ENCODE results near the gene INTS6. TPM values are rescaled to one million over a fixed set of nuclear protein-coding genes. Genes with fewer than 3 reads are reported as not detected.

INTS6 gene
- polyA plus RNA-seq (ENCODE audit: insufficient read length in 10 of 10): 10 to 100 TPM; 17.4 to 24.5 (median 22.2) TPM
- long read RNA-seq, donor 1, full-length matches to known transcripts: 2 of 2 reads
- long read RNA-seq, donor 1, partial matches to known transcripts: 0 of 2 reads
- long read RNA-seq, donor 1, other reads (novel, unspliced or antisense): 0 of 2 reads
- long read RNA-seq, donor 2, full-length matches to known transcripts: 3 of 3 reads
- long read RNA-seq, donor 2, partial matches to known transcripts: 0 of 3 reads
- long read RNA-seq, donor 2, other reads (novel, unspliced or antisense): 0 of 3 reads
- long read RNA-seq, donor 3: 0 reads
- long read RNA-seq, donor 4, full-length matches to known transcripts: 2 of 2 reads
- long read RNA-seq, donor 4, partial matches to known transcripts: 0 of 2 reads
- long read RNA-seq, donor 4, other reads (novel, unspliced or antisense): 0 of 2 reads
- long read RNA-seq, donor 5, full-length matches to known transcripts: 9 of 9 reads
- long read RNA-seq, donor 5, partial matches to known transcripts: 0 of 9 reads
- long read RNA-seq, donor 5, other reads (novel, unspliced or antisense): 0 of 9 reads
- long read RNA-seq, donor 6, partial matches to known transcripts: 0 of 3 reads
- long read RNA-seq, donor 6, other reads (novel, unspliced or antisense): 0 of 3 reads
- long read RNA-seq, donor 7, partial matches to known transcripts: 0 of 2 reads
- long read RNA-seq, donor 7, other reads (novel, unspliced or antisense): 0 of 2 reads
- long read RNA-seq, donor 8, full-length matches to known transcripts: 2 of 2 reads
- long read RNA-seq, donor 8, partial matches to known transcripts: 0 of 2 reads
- long read RNA-seq, donor 8, other reads (novel, unspliced or antisense): 0 of 2 reads
- long read RNA-seq, donor 9, partial matches to known transcripts: 0 of 2 reads
- long read RNA-seq, donor 9, other reads (novel, unspliced or antisense): 0 of 2 reads

- peak; percentile 99 to 100 (median 100) for DNase-seq
Observed at GRCh38 chr13:51452361-51453206, at the start of gene INTS6. Gene INTS6 (minus strand): TSS chr13:51453036. CDS start chr13:51452525, 511 bp downstream.

GRCh38 chr13:51502153-51502651 is 49.4 kb upstream of the INTS6 start:
- DNase-seq: no peak

GRCh38 chr13:51501592-51502152 is 48.8 kb upstream of the INTS6 start:
- peak in 1 of 3 donors; percentile 69 for DNase-seq

GRCh38 chr13:51501096-51501495 is 48.3 kb upstream of the INTS6 start:
- DNase-seq: no peak

- no peak for DNase-seq
Observed at GRCh38 chr13:51500687-51501086, 47.9 kb upstream of the INTS6 start.

GRCh38 chr13:51499841-51500240 is 47.0 kb upstream of the INTS6 start:
- no peak for DNase-seq

GRCh38 chr13:51495316-51495715 is 42.5 kb upstream of the INTS6 start:
- peak in 2 of 3 donors; percentile 33 to 43 for DNase-seq

GRCh38 chr13:51494156-51494555 is 41.3 kb upstream of the INTS6 start:
- no peak for DNase-seq

- no peak for DNase-seq
Observed at GRCh38 chr13:51488212-51488611, 35.4 kb upstream of the INTS6 start.

GRCh38 chr13:51481656-51482055 is 28.8 kb upstream of the INTS6 start:
- no peak for DNase-seq

GRCh38 chr13:51479199-51479523 is 26.3 kb upstream of the INTS6 start:
- DNase-seq: peak in 1 of 3 donors; percentile 29

- DNase-seq: no peak
Observed at GRCh38 chr13:51478418-51479198, 25.8 kb upstream of the INTS6 start.

GRCh38 chr13:51477653-51478324 is 25.0 kb upstream of the INTS6 start:
- no peak for DNase-seq

GRCh38 chr13:51477149-51477548 is 24.3 kb upstream of the INTS6 start:
- no peak for DNase-seq

- peak in 1 of 3 donors; percentile 7 for DNase-seq
Observed at GRCh38 chr13:51475727-51476501, 23.1 kb upstream of the INTS6 start.

GRCh38 chr13:51469790-51470189 is 17.0 kb upstream of the INTS6 start:
- no peak for DNase-seq

GRCh38 chr13:51467730-51468129 is 14.9 kb upstream of the INTS6 start:
- DNase-seq: no peak

GRCh38 chr13:51465124-51465523 is 12.3 kb upstream of the INTS6 start:
- DNase-seq: no peak

Measured in muscle of back (tissue), 13 donors.